ENCODE results near the gene TENT5A.
"Not testable (repeated sequence)": the region's sequence is repeated elsewhere in the genome, so short reads cannot be mapped to it uniquely, and the experiment has no call there.

Gene TENT5A

DNA sequence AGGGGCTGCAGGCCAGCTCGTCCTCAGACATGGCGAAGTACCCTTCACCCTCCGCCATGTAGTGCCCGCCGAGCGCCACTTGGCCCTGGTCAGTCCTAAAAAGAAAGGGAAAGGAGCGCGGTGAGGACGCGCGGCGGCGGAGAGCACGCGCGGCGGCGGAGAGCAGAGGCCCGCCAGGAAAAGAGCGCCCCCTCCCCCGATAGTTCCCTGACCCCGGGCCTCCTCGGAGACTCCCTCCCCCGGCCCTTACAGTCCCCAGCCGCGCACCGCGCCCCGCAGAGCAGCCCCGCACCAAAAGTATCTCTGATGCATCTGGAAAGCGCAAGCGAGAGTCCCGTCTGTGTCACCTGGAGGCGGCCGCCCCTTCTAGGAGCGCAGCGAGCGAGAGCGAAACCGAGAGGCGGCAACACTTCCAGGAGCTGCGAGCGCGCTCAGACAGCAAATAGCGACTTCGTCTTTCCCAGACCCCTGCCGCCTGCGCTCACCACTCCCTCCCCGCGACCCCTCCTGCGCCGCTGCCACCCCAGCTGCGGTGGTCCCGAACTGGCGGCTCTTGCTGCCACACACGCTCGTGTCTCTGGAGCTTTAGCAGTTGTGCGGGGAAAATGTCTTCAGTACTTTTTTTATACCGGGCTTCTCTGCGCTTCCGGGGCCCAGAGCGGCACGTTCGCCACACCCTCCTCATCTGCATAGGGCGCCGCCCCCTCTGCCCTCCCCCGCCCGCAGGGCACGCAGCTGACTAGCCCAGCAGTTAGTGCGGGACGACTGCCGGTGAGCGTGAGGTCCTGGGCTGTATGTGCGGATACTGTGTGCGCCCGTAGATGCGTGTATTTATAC is at the start of gene TENT5A:
Gene TENT5A, minus strand, starts transcription at position 598 of the 837 bp plus-strand sequence. Its CDS starts 540 bp downstream, at position 58.
- DNase-seq = peak; percentile 65

DNA sequence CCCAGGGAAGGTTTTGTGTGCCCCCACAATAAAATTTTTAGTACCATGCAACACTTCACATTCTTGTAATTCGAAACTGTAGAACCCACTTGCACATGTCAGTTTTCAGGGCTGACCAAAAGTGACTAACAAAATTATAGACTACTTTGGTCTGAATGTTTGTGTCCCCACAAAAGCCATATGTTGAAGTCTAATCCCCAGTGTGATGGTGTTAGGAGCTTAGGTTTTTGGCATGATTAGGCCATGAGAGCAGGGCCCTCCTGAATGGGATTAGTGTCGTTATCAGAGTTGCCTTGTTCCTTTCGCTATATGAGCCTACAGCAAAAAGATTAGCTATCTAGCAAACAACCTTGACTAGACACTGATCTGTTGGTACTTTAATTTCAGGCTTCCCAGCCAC is 49.0 kb upstream of the TENT5A start:
- no peak for DNase-seq

DNA sequence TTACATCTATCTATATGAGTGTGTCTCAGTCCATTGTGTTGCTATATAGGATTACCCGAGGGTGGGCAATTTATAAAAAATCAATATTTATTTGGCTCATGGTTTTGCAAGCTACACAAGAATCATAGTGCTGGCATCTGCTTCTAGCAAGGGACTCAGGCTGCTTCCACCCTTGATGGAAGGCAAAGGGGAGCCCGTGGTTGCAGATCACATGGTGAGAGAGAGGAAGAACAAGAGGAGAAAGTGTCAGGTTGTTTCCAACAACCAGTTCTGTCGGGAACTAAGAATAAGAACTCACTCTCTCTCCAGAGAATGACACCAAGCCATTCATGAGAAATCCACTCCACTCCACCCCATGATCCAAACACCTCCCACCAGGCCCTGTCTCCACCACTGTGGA is 48.2 kb upstream of the TENT5A start:
- no peak for DNase-seq

DNA sequence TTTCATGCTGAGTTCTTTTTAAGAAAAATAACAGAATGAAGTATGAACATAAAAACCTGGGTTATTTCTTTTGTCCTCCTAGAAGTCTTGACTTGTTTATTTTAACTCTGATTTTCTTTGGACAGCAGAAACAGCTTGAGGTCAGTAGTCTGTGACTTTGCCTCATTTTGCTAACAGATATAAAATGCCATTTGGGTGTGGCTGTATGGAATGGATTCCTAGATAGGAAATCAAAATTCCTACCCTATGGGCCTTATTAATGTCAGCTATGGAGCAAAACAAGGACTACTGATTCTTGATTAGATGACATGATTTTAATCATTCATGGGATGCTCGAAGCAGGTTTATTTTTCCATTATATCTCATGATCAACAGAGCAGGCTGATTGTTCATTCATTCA is 46.8 kb upstream of the TENT5A start:
- no peak for DNase-seq

DNA sequence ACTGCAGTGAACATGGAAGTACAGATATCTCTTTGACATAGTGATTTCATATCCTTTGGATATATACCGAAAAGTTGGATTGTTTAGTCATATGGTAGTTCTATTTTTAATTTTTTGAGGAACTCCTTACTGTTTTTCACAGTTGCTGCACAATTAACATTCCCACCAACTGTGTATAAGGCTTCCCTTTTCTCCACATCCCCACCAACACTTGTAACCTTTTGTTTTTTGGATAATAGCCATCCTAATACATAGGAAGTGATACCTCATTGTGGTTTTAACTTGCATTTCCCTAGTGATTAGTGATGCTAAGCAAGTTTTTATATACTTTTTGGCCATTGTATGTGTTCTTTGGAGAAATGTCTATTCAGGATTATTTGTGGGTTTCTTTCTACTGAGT is 45.1 kb upstream of the TENT5A start:
- no peak for DNase-seq

- no peak for DNase-seq
Observed at GRCh38 chr6:81795890-81796289, 43.4 kb upstream of the TENT5A start.

DNA sequence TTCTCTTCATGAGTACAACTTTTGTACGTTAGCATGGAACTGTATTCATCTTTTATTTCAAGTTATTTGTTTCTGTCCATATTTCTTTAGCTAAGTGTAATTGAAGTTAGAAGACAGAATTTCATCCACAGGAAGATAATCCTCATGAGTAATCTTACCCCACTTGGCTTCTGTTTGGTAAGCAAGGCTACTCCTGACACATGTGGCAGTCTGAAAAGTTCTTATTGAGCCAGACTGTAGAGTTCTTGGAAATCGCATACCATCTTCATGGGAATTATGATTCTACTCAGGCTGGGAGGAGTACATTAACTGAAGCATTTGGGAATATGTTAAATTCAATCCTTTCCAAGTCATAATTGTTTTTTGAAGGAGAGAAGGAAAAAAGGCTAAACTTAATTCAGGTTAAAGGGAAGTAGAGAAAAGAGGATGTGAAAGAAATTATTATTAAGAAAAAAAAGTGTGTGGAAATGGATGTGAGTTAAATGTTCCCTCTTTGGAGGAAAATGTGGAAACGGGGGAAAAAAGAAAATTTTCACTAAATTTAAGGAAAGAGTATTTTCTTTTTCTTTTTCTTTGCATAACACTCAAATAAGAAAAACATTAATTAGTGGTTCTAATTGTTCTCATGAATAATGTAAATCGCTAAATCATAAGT is 41.5 kb upstream of the TENT5A start:
- no peak for DNase-seq

DNA sequence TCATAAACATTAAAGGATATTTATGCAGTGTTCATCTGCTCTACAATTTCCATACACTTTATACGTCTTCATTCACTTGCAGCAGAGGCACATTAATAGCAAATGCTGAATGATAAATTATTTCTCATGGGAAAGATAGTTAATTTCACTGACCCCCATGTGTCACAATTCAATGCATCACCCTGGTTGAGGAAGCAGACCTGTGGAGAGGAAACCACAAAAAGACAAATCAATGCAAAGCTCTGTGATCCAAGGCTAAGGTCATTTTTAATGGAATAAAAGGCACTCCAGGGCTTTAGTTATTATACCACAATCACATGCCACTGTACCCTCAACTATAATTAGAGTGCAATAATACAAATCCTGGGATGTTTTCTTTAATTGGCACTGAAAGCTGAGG is 40.3 kb upstream of the TENT5A start:
- DNase-seq = no peak

DNA sequence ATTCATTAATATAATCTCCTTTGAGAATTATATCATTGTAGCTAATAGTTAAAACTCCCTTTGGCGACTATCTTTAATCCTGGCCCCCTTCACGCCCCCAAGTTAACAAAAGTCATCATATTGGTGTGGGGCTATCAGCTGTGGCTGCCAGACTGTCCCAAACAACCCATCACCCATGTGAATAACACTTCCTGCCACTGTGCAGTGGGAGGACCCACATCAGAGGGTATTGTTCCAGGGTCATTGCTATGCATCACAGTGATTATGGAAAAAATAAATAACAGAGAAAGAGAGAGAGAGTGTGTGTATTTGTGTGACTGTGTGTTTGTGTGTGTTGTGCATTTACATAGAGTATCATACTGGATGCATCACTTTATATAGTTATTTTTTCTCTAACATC is 39.3 kb upstream of the TENT5A start:
- no peak for DNase-seq

- no peak for DNase-seq
Observed at GRCh38 chr6:81790034-81790433, 37.6 kb upstream of the TENT5A start.

- no peak for DNase-seq
Observed at GRCh38 chr6:81789291-81789690, 36.8 kb upstream of the TENT5A start.

DNA sequence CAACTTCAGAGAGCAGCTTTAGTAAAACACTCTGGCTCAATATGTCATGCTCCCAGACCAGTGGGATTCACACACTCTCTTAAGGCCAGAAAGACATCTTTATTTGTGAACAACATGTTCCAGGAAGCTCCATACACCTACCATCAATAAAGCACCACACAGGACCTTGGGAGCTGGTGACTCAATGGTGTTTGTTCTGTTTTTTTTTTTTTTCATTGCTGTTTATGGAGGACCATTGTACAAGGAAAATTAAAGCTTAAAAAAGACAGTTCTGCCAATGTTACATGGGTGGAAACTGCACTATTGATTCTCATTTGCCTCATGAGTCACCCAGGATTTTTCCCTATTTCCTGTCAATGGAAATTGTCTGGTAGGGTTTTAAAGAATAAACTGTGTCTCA is 36.3 kb upstream of the TENT5A start:
- DNase-seq = no peak

GRCh38 chr6:81787313-81788068 is 35.0 kb upstream of the TENT5A start:
- no peak for DNase-seq

- DNase-seq = no peak
Observed at GRCh38 chr6:81786150-81786549, 33.7 kb upstream of the TENT5A start.

DNA sequence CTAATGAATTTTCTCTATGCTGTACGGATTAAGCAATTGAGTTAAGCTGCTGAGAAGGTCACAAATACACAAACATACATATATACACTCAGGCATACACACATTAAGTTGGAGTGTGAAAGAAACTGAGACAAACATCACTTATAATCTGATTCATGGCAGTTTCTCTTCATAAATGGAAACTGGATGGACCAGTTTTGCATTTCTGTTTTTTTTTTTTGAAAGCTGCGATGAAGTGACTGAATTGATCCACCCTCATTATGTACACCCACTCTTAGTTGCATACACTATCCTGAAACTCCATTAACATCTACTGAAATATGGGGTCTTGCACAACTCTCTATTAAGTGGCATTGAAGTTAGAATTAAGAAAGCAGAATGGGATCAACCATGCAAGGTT is 32.9 kb upstream of the TENT5A start:
- DNase-seq = no peak

DNA sequence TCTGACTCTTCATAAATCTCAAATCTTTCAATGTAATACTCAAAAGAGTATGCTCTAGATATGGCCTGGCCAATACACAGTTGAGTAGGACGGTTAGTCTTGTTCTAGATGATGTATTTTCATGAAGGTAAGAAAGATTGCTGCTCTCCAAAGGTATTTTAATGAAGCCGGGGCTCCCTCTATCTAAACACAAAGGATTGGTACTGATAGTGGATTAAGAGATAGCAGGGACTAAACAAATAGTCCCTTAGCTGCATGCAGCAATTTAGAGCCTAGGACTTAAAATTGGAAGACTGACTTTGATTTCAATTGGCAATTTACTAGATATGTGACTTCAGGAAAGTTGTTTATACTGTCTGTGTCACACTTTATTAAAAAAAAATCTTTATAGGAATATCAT is 31.4 kb upstream of the TENT5A start:
- no peak for DNase-seq

GRCh38 chr6:81781624-81782023 is 29.1 kb upstream of the TENT5A start:
- DNase-seq = no peak

GRCh38 chr6:81777586-81778268 is 25.2 kb upstream of the TENT5A start:
- DNase-seq = no peak

DNA sequence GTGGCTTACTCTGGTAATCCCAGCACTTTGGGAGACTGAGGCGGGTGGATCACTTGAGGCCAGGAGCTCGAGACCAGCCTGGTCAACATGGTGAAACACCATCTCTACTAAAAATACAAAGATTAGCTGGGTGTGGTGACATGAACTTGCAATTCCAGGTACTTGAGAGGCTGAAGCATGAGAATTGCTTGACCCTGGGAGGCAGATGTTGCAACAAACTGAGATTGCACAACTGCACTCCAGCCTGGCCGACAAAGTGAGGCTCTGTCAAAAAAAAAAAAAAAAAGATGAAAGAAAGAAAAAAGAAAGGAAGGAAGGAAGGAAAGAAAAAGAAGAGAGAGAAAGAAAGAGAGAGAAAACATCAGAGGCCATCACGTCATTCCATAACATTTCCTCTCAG is 23.7 kb upstream of the TENT5A start:
- not testable (repeated sequence) for DNase-seq

GRCh38 chr6:81774542-81774941 is 22.1 kb upstream of the TENT5A start:
- no peak for DNase-seq

DNA sequence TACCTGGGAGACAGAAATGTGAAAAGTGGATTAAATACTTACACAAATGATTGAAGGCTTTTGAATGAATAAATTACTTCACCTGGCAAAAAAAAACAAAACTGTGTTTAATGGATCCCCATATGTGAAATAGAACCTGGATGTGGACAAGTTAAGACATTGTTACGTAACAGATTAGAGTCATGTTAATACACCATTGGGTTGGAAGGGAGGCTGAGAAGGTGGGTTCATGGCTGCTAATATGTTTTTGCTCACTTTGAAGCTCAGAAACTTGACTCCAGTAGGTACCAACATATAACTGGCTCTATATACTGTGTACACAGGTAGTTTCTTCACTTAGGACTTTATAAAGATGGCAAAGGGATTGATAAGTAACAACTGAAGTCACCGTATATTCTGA is 21.4 kb upstream of the TENT5A start:
- DNase-seq = no peak

- no peak for DNase-seq
Observed at GRCh38 chr6:81772741-81773140, 20.3 kb upstream of the TENT5A start.

DNA sequence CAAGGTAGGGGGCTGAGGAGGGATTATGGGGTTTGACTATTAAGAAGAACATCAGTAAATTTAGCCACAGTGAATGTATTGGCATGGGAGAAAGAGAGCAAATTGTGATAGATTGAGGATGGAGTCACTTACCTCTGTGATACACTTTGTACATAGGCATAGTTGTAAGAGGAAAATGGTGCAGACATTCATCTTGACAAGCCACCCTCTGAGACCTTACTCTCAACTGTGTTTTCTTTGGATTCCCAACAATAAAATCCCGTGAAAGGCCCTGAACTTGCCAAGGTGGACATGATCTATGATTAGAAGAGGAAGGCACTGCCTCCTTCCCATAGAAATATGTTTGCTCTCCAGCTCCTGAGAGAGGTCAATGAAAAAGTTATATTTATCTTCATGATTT is 18.6 kb upstream of the TENT5A start:
- DNase-seq = no peak

Measured in NCI-H446 treated with DMSO at 0.1 percent for 48 hours (cell line).